HG02571 (cell line): ENCODE results near the gene CRLF1.

ENCODE experiments used
- ATAC-seq: cut with Tn5 transposase; IDR thresholded peaks from one replicate; pipeline ENCODE4 v1.9.1; 2021; ENCODE audit warnings: mild to moderate bottlenecking, moderate library complexity; ENCODE audit not compliant: unreplicated experiment

CRLF1 gene

DNA sequence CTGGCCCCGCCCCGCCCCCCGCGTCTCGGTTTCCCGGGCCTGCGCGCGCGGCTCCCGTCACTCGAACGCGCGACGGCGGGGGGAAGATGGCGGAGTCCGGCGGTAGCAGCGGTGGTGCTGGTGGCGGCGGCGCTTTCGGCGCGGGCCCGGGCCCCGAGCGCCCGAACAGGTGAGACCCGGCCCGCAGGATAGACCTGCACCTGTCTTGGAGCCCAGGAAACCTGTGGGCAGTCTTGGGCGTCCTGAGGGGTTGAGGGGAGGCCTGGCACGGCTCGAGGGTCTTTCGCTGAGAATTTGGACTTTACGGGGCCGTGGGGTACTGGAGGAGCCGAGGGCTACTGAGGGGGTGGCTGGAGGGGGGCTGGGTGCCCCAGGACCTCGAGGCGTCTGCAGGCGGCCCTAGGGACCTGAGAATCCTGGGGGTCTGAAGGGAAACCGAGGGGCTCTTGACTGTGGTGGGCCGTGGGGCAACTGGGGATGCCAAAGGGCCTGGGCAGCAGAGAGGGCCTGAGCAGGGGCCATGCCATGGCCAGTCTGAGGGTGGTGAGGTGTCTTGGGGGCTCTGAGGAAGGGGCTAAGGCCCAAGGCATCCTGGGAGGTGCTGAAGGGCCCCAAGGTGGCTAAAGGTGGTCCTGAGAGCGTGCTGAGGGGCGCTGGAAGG lies 30.5 kb upstream of the CRLF1 start, which contains the start of gene KLHL26:
KLHL26 (plus strand) TSS at position 60 of the 661 bp plus-strand sequence; CDS start at position 87, 27 bp downstream.
- ATAC-seq = no peak

DNA sequence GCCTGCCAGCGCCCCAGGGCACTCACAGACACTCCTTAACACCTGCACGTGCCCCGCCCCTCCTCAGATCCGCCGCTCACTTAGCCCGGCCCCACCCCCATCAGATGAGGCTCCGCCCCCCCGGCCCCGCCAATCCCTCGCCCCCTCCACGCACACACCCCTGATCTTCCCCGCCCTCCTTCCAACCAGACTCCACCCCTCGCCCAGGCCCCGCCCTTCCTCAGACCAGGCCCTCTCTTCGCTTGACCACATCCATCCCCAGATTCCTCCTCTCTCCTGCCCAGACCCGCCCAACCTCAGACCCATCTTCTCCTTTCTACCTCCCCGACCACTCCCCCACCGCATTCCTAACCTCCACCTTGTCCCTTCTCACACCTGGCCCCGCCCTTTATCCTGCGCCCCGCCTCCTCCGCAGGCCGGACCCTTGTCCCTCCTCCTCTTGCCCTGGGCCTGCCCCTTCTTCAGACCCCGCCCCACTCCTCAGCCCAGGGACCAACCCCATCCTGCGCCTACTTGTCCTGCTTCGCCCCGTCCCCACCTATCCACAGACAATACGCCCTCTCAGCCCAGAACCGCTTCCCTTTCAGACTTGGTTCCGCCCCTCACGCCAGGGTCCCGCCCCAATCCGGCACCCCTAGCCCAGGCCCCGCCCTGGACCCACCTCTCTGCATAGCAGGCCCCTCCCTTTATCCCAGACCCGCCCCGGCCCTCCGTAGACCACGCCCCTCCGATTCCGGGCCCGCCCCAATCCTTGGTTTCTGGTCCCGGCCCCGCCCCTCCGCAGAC lies 29.8 kb upstream of the CRLF1 start:
- peak; percentile 86 for ATAC-seq

DNA sequence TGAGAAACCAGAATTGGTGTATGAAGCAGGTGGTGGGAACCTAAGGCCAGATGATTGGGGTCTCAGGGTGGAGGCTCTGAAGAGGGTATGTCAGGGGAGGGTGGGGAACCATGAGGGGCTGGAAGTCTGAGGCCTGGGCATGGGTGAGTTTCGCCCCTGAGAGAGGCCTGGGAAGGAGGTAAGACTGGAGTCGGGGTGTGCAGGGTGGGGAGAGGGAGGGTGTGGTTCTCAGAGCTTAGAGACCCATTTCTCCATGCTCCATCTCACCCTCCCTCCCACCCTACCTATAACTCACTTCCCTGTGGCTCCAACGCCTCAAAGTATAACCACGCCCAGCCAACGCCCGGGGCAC lies 29.2 kb upstream of the CRLF1 start:
- no peak for ATAC-seq

DNA sequence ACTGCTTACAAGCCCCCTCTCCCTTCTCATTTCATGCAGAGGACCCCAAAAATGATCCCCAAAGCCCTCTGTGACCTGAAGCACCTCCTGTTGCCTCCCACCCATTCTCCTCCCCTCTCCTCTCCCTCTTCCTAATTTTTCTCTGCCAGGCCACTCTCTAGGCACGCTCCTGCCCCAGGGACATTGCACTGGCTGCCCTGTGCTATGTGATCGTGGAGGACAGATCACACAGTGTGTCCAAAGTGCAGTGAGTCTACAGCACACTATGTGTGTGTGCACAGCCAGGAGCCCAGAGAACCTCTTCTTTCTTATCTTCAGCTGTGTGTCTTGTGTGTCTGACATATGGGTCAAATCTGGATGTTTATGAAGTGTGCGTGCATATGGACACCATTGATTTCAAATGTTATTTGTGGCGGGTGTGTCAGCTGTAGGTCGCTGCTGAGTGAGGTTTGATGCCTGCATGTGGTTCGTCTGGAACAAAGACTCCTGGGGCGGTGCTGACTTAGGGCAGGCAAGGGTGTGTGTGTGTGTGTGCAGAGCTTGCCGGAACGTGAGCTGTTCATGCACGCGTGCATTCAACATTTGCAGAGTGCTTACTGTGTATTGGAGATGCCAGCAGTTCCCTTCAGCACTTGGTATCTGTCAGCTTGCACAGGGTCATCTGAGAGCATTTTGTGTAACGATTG lies 28.2 kb upstream of the CRLF1 start:
- no peak for ATAC-seq

DNA sequence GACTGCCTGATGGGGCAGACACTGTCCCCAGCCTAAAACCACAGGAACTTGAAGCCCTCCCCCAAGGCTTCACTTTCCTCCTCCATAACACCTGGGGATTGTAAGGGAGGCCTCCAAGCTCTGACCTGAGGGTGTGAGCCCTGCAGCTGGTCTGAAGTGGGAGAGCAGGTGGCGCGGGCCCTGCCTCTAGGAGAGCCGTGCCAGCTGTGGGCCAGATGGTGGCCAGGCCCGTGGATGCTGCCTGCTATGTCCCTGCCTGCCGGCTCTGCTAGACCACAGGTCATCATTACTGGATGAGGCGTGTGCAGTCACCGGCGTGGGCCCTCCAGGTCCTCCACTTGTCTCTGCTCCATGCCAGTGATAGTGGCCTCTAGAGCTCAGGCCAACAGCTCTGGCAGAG lies 26.7 kb upstream of the CRLF1 start:
- ATAC-seq = no peak

DNA sequence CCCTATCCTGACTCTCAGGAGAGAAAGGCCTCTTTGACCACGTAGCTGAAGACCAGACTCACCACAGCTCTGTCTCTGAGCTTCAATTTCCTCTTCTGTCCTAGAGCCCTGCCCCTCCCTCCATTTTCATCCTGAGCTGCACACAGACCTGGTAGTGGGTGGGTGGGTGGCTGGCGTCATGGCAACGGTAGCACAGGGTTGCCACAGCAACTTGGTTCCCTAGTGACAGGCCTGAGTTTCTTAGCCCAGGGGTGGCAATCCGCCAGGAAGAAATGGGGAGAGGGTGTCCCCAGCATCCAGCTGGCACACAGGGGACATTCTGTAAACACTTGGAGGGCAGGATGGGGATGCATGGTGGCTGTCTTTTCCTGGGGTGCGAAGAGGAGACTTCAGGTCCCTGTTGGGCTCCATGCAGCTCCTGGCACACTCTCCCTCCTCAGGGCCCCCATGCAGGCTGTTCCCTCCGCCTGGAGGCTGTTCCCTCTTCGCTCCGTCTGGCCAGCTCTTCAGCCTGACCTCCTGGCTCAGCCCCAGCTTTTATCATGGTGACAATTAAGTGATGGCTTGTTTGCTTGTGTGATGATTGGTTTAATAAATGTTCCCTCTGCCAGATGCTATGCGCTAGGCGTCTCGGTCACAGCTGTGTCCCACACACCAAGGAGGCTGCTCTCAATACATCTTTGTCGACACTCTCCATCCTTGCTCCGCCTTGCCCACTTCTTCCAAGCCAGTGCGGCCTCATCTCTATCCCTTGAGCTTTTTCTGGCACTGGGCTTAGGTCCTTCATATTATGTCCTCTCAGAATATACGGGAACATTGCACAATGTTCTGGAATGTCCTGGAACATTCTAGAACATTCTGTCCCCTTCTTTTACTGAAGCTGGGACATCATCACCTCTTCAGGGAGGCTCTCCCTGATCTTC lies 22.8 kb upstream of the CRLF1 start:
- no peak for ATAC-seq

DNA sequence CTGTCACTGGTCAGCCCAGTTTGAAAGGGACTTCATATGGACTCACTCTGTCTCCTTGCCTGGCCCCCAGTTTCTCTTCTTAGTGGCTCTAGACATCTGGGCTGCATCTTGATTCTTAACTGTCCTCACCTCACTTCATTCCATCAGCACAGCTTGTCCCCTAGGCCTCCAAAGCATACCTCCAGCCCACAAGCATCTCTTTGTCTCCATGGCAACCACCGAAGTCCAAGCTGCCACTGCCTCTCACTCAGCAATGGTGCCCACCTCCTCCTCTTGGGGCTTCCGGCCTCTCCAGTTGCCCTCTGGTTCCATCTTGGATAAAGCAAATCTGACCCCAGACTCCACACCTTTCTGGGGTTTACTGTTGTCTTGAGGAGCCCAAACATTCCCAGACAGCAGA lies 20.3 kb upstream of the CRLF1 start:
- ATAC-seq = no peak

DNA sequence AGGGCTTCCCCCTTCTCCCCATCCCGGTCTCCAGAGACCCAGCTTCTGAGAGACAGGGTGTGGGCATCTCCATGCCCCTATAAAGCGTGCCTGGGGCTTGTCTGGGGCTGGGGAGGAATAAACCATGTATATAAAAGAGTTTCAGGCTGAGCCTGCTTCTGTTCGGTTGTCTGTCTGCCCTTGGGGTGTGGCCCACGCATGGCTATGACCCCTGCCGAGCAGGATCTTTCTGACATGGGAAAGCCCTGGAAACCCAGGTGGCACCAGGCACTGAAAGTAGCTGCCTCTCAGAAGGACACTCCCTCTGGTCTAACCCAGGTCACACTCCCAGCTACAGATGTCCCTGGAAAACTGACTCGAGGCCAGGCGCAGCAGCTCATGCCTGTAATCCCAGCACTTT lies 14.3 kb upstream of the CRLF1 start:
- ATAC-seq = no peak

DNA sequence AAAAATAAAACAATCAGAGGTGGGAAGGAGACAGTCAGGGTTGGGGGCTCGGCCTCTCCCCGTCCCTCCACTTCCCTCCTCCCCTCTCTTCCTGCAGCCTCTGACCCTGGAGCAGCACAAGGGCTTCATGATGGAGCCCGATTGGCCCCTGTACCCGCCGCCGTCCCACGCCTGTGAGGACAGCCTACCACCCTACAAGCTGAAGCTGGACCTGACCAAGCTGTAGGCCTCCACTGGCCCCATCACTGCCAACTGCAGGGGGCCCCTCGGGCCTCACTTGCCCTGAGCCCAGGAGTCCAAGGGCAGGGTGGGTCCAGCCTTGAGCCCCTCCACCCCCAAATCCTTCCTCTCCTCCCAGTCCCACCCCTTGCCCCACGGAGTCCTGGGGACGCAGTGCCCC lies 13.7 kb upstream of the CRLF1 start:
- ATAC-seq = no peak

DNA sequence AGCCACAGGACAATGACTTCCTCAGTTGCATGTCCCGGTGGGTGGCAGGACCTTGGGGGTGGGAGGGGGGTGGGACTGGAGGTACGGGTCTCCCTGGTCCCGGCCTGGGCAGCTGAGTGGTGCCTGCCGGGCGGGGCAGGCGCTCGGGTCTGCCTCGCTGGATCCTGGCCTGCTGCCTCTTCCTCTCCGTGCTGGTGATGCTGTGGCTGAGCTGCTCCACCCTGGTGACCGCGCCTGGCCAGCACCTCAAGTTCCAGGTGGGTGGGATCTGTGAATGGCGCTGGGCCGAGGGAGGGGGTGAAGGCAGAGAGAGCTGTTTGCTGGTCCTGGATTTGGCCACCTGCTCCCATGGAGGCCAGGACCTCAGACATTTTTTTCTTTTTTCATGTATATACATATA lies 11.6 kb upstream of the CRLF1 start:
- ATAC-seq = no peak

DNA sequence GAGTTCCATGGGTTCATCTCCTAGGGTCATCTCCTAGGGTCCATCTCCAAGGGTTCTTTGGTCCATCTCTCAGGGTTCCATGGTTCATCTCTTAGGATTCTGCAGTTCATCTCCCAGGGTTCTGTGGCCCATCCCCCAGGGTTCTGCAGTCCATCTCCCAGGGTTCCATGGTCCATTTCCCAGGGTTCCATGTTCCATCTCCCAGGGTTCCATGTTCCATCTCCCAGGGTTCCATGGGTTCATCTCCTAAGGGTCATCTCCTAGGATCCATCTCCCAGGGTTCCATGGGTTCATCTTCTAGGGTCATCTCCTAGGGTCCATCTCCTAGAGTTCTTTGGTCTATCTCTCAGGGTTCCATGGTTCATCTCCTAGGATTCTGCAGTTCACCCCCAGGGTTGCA lies 11.0 kb upstream of the CRLF1 start:
- ATAC-seq = no peak

DNA sequence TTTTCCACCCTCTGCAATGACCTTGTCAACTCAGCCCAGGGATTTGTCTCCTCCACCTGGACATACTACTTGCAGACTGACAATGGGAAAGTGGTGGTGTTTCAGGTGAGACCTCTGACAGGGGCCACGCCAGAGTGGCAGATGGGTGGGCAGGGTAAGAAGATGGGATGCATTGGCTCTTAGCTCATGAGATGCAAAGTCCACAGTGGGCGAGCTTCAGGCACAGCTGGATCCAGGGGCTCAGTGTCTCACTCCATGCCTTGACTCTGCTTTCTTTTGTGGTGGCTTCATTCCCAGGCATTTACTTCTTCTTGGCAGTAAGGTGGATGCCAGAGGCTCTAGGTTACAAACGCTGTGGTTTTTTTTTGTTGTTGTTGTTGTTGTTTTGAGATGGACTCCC lies 9.4 kb upstream of the CRLF1 start:
- ATAC-seq = no peak

DNA sequence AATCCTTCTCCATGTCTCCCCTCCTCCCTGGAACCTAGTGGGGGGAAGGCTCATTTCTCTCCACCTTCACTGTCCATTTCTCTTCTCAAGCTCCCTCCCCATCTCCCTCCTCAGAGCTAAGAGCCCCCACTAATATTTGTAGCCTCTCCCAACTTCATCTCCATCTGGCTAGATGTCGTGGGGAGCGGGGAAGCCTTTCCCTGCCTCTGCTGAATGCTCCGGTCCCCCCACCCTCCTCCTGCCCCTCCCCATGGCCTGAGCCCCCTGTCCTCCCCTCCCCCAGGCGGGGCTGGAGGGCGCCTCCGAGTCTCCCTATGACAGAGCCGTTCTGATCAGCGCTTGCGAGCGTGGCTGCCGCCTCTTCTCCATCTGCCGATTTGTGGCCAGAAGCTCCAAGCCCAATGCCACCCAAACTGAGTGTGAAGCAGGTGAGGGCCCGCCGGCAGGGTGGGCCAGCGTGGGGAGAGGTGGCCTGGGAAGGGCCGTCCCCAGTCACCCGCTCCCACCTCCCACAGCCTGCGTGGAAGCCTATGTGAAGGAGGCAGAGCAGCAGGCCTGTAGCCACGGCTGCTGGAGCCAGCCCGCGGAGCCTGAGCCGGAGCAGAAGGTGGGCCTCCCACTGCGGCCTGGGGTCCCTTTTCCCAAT lies 7.1 kb upstream of the CRLF1 start:
- ATAC-seq = no peak

DNA sequence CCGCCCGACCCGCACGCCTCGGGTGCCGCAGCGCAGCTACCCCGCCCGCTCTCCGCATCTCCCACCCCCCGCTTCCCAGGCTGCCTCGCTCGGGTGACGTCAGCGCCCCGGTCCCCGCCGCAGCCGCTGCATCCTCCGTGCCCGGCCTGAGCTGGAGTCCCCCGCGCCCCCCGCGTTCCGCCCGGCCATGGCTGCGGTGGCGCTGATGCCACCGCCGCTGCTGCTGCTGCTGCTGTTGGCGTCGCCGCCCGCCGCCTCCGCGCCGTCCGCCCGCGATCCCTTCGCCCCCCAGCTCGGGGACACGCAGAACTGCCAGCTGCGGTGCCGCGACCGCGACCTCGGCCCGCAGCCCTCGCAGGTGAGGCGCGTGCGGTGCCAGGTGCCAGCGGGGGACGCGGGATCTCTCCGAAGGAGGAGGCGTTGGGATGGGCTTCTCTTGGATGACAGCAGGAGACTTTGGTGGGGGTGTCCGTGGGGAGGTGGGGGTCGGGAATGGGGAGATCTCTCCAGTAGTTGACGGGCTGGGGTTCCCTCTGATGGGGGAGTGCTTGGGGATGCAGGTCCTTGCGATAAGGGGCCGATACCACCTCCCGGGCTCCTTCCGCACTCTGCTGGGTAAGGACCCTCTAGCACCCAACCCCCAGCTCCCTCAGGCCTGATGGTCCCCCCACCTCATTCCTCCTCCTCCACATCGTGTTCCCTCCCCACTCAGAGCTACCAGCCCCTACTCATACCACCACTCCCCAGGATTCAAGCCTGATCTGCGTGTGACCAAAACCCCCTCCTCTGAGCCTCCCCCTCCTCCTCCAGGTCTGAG lies 6.4 kb upstream of the CRLF1 start, which contains the start of gene TMEM59L:
TMEM59L (plus strand) TSS at position 99 of the 817 bp plus-strand sequence; CDS start at position 188, 89 bp downstream.
- ATAC-seq = no peak

DNA sequence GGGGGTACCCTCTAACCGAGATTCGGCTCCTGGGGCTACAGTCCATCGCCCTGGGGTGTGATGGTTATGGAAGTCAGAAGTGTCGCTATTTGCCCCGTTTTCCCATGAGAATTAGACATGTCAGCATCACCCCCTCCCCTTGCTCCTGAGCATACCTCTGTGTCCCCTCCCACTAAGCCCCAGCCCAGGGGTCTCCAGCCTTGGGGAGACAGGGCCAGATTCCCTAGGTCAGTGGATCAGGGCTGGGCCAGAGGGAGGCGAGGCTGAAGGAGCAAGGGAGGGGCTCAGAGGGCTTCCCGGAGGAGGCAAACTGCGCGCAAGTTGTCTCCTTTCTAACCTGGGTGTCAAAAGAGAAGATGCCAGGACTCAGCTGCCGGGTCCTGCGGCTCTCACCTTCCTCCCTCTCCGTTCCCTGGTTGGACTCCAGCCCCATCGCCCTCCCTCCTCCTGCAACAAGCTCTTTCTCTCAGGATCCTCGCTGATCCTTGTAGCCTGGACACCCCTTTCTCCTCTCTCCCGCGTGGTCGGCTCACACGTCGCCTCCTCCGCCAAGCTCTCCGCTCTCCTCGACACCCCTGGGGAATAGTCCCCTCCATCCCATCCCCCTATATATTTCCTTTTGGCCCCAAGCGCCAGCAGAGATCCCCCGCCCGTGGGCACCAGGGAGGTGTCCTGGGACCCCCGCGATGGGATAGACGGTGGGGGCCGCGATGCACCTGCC lies 5.6 kb upstream of the CRLF1 start:
- ATAC-seq = no peak

DNA sequence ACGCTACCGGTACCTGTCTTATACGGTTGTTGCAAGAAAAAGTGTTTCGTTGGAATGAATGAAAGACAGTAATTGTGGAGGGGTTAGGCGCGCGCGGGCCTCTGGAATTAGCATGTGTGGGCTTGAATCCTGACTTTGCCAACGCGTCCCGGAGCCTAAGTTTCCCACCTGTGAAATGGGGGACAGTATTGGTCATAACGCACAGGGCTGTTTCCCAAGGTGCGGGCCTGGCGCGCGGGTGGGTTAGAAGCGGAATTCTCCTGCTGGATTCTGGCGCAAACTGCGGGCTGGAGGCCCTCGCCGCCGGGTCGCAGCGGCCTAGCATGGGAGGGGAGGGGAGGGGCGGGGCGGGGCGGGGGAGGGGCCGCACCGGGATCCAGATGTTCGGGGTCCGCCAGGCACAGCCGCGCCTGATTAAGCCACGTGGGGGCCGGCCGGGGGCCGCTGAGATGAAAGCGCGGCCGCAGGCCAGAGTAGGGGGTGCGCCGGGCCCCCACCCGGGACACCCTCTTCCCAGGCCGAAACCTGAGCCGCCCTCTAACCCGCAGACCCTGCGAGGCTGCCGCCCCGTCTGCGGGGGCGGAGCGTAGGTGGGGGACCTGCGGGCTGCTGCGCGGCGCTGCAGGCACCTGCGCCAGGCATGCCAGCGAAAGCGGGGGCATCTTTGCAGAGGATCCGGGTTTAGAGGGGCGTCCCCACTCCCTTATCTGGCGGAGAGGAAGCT lies 4.9 kb upstream of the CRLF1 start:
- no peak for ATAC-seq

DNA sequence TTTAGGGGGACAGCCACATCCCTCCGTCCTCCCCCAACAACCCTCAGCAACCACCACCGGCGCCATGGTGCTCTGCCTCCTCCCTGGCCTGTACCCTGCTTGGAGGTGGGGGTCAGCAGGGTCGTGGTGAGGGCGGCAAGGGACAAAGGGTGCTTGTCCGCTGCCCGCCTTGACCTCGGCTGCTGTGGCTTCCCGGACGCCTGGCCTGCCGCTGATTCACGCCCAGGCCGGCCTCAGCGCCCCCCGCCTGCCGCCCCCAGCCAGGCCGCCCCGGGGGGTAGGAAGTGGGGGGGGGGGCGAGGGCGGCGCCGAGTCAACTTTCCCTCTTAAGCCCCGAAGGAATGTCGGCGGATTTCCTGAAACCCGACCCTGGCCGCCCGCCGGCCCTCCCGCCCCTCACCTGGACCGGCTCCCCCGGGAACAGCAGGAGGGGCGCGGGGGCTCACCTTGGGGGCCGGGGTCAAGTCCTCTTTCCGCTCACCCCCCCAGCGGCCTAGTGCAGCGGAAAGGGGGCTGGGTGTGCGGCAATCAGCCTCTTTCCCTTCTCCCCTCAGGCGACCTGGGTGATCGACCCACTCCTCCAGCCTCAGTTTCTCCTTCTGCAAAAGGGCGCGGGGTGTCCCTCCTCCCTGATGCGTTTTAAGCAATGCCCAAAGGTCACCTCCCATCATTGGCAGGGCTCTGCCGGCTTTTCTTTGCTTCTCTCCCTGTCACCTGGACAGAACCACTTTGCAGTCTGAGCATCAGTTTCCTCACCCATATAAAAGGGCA lies 4.1 kb upstream of the CRLF1 start:
- no peak for ATAC-seq

DNA sequence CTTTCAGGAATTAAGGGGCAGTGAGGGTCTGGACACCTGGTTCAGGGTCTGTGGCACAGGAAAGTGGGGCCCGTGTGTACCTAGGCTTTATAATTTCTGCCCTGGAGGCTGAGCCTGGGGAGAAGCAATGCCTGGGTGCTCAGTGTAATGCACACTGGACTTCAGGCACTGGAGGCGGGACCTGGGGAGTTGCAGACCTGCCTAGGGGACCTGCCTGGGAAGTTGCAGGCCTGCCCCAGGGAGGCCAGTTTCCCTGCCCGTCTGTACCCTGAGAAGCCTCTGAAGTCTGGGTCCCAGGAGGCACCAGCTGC lies 3.6 kb upstream of the CRLF1 start:
- ATAC-seq = no peak
